Neuronal stem cell (in vitro differentiated cells): ENCODE results near the gene MOBP.

ENCODE experiments used
- DNase-seq: peaks from one replicate; pipeline ENCODE4 v3.0.0-alpha.2; 2013; ENCODE audit warnings: low spot score
- H2AFZ ChIP-seq: one replicate; pipeline ENCODE4 v1.6.1; 2013; ENCODE audit warnings: mild to moderate bottlenecking, low read length, inconsistent platforms
- H2AK5ac ChIP-seq: 2 replicates; pipeline ENCODE4 v1.6.1; 2013; ENCODE audit warnings: low read depth, mild to moderate bottlenecking, inconsistent platforms, low read length, moderate library complexity, mixed read lengths
- H2BK120ac ChIP-seq: 2 replicates; pipeline ENCODE4 v1.6.1; 2013; ENCODE audit warnings: low read depth, mild to moderate bottlenecking, inconsistent platforms, low read length, moderate library complexity, mixed read lengths
- H2BK12ac ChIP-seq: one replicate; pipeline ENCODE4 v1.6.1; 2013; ENCODE audit warnings: low read length, inconsistent platforms
- H2BK15ac ChIP-seq: 2 replicates; pipeline ENCODE4 v1.6.1; 2013; ENCODE audit warnings: mild to moderate bottlenecking, low read length, inconsistent platforms, mixed read lengths
- H2BK5ac ChIP-seq: one replicate; pipeline ENCODE4 v1.6.1; 2013; ENCODE audit warnings: inconsistent platforms, mild to moderate bottlenecking, low read length, moderate library complexity
- H3K14ac ChIP-seq: one replicate; pipeline ENCODE4 v1.6.1; 2013; ENCODE audit warnings: low read length, inconsistent platforms
- H3K18ac ChIP-seq: 2 replicates; pipeline ENCODE4 v1.6.1; 2013; ENCODE audit warnings: low read length, inconsistent platforms
- H3K23ac ChIP-seq: 2 replicates; pipeline ENCODE4 v1.6.1; 2013; ENCODE audit warnings: low read depth, mild to moderate bottlenecking, mixed read lengths, low read length, inconsistent platforms; ENCODE audit not compliant: poor library complexity
- H3K27ac ChIP-seq: replicated peaks from 3 replicates; pipeline ENCODE4 v1.5.1; 2013; ENCODE audit warnings: low read length, inconsistent platforms
- H3K27me3 ChIP-seq, 3 experiments: 2 replicates each; pipeline ENCODE4 v1.6.1; 2013; ENCODE audit warnings: low read length in 3 of 3, mild to moderate bottlenecking in 2 of 3, inconsistent platforms in 1 of 3, low read depth in 1 of 3, mixed read lengths in 1 of 3, moderate library complexity in 1 of 3; ENCODE audit not compliant: control insufficient read depth in 3 of 3, insufficient read depth in 3 of 3
- H3K36me3 ChIP-seq, 2 donors: replicated peaks in 1 of 2; 2 replicates each; pipeline ENCODE4 v1.6.1; 2013; ENCODE audit warnings: low read length in 2 of 2; ENCODE audit not compliant: control insufficient read depth in 2 of 2, insufficient read depth in 2 of 2
- H3K4ac ChIP-seq: 2 replicates; pipeline ENCODE4 v1.6.1; 2013; ENCODE audit warnings: inconsistent platforms, mild to moderate bottlenecking, low read length, moderate library complexity
- H3K4me1 ChIP-seq, 2 donors: 1 replicate in 1 of 2; 2 replicates in 1 of 2; pipeline ENCODE4 v1.6.1; 2013; ENCODE audit warnings: low read length in 2 of 2, low read depth in 1 of 2; ENCODE audit not compliant: control insufficient read depth in 2 of 2, insufficient read depth in 1 of 2
- H3K4me2 ChIP-seq: one replicate; pipeline ENCODE4 v1.6.1; 2013; ENCODE audit warnings: mild to moderate bottlenecking, low read length, inconsistent platforms; ENCODE audit not compliant: insufficient read depth, poor library complexity, severe bottlenecking
- H3K4me3 ChIP-seq, 2 donors: 2 replicates each; pipeline ENCODE4 v1.5.1; 2013; ENCODE audit warnings: low read length in 2 of 2, mild to moderate bottlenecking in 2 of 2, inconsistent platforms in 1 of 2, moderate library complexity in 1 of 2
- H3K79me1 ChIP-seq: one replicate; pipeline ENCODE4 v1.6.1; 2013; ENCODE audit warnings: low read depth, mild to moderate bottlenecking, inconsistent platforms, low read length, moderate library complexity
- H3K9ac ChIP-seq: one replicate; pipeline ENCODE4 v1.6.1; 2013; ENCODE audit warnings: mild to moderate bottlenecking, low read depth, low read length, inconsistent platforms; ENCODE audit not compliant: poor library complexity
- H3K9me3 ChIP-seq, 2 donors: replicated peaks in 1 of 2; 2 replicates each; pipeline versions ENCODE3 to v1.6.1; 2013; ENCODE audit warnings: low read length in 2 of 2, mild to moderate bottlenecking in 2 of 2, inconsistent platforms in 1 of 2, low read depth in 1 of 2, mixed read lengths in 1 of 2, moderate library complexity in 1 of 2; ENCODE audit not compliant: control insufficient read depth in 2 of 2, insufficient read depth in 1 of 2
- H4K8ac ChIP-seq: one replicate; pipeline ENCODE4 v1.6.1; 2013; ENCODE audit warnings: low read depth, mild to moderate bottlenecking, inconsistent platforms, low read length, moderate library complexity
- H4K91ac ChIP-seq: one replicate; pipeline ENCODE4 v1.6.1; 2013; ENCODE audit warnings: low read length, low read depth, mild to moderate bottlenecking, inconsistent platforms; ENCODE audit not compliant: poor library complexity
- WGBS, 2 donors: extraction: QIAGEN DNeasy Blood & Tissue Kit; methylation state at CpG; one replicate each; pipeline ENCODE4 v1.1.7; 2013; ENCODE audit warnings: missing lambda C conversion rate in 2 of 2, mixed read lengths in 1 of 2; ENCODE audit not compliant: insufficient read length in 2 of 2, insufficient replicate concordance in 1 of 2; ENCODE audit errors: extremely low coverage in 2 of 2; 5-methylcytosine and 5-hydroxymethylcytosine counted together

Gene MOBP

GRCh38 chr3:39476783-39477182 lies 9.3 kb downstream of the MOBP start:
- Histone ChIP-seq H4K91ac (no peak overlapping the region), H3K23ac (no peak overlapping the region), H3K36me3 (no peaks in the 10 kb centered on the region), H2AK5ac (no peak overlapping the region), H3K14ac (no peak overlapping the region), H2AFZ (no peak overlapping the region), H3K9me3 (no peaks in the 10 kb centered on the region), H2BK120ac (no peak overlapping the region), H3K9ac (no peak overlapping the region), H3K79me1 (no peaks in the 10 kb centered on the region), H3K27ac (no peak overlapping the region), H3K4me1 (no peaks in the 10 kb centered on the region), H3K4me2 (no peak overlapping the region), H3K27me3 (no peaks in the 10 kb centered on the region), H2BK12ac (no peak overlapping the region), H3K18ac (no peak overlapping the region), H3K4me3 (no peak overlapping the region), H2BK5ac (no peak overlapping the region), H4K8ac (no peak overlapping the region), H3K4ac (no peak overlapping the region), H2BK15ac (no peak overlapping the region)
- no peak for DNase-seq

- Histone ChIP-seq H4K91ac (no peak overlapping the region), H3K23ac (no peak overlapping the region), H3K4me3 (no peak overlapping the region), H3K18ac (no peak overlapping the region), H4K8ac (no peak overlapping the region), H3K4me1 (no peaks in the 10 kb centered on the region), H3K27me3 (no peaks in the 10 kb centered on the region), H2BK5ac (no peak overlapping the region), H3K4ac (no peak overlapping the region), H3K4me2 (no peak overlapping the region), H3K27ac (no peak overlapping the region), H3K36me3 (no peaks in the 10 kb centered on the region), H3K14ac (no peak overlapping the region), H2BK15ac (no peak overlapping the region), H3K79me1 (no peaks in the 10 kb centered on the region), H2AK5ac (no peak overlapping the region), H2AFZ (no peak overlapping the region), H2BK120ac (no peak overlapping the region), H3K9me3 (no peaks in the 10 kb centered on the region), H2BK12ac (no peak overlapping the region), H3K9ac (no peak overlapping the region)
- no peak for DNase-seq
- no CpG with 5 or more reads among the region's 1 CpG for WGBS, 2 donors
Observed at GRCh38 chr3:39478226-39478625, 10.7 kb downstream of the MOBP start.

GRCh38 chr3:39479701-39480414 lies 12.4 kb downstream of the MOBP start:
- Histone ChIP-seq H3K4me3 (no peak overlapping the region), H4K8ac (no peak overlapping the region), H2BK12ac (no peak overlapping the region), H3K4me1 (no peaks in the 10 kb centered on the region), H2BK5ac (no peak overlapping the region), H2BK15ac (no peak overlapping the region), H2AFZ (no peak overlapping the region), H3K9ac (no peak overlapping the region), H3K36me3 (no peaks in the 10 kb centered on the region), H3K4me2 (no peak overlapping the region), H2BK120ac (no peak overlapping the region), H3K27me3 (no peaks in the 10 kb centered on the region), H3K79me1 (no peaks in the 10 kb centered on the region), H3K27ac (no peak overlapping the region), H3K14ac (no peak overlapping the region), H3K18ac (no peak overlapping the region), H3K9me3 (no peaks in the 10 kb centered on the region), H2AK5ac (no peak overlapping the region), H3K4ac (no peak overlapping the region), H3K23ac (no peak overlapping the region), H4K91ac (no peak overlapping the region)
- WGBS, 2 donors, result no CpG with 5 or more reads among the region's 7 CpGs
- DNase-seq, result no peak

- Histone ChIP-seq H2BK15ac (no peak overlapping the region), H3K36me3 (no peaks in the 10 kb centered on the region), H3K27me3 (no peaks in the 10 kb centered on the region), H3K9ac (no peak overlapping the region), H2BK120ac (no peak overlapping the region), H3K9me3 (no peaks in the 10 kb centered on the region), H3K14ac (no peak overlapping the region), H3K27ac (no peak overlapping the region), H3K23ac (no peak overlapping the region), H4K8ac (no peak overlapping the region), H2BK5ac (no peak overlapping the region), H3K4ac (no peak overlapping the region), H3K4me2 (no peak overlapping the region), H3K18ac (peak overlapping the region; percentile 42), H2AFZ (no peak overlapping the region), H3K79me1 (no peaks in the 10 kb centered on the region), H4K91ac (no peak overlapping the region), H3K4me3 (no peak overlapping the region), H2BK12ac (no peak overlapping the region), H3K4me1 (peaks cover 0 to 2% of the 10 kb centered on the region in 2 donors), H2AK5ac (no peak overlapping the region)
- DNase-seq, result no peak
- no CpG with 5 or more reads among the region's 8 CpGs for WGBS, 2 donors
Observed at GRCh38 chr3:39485547-39485946, 18.1 kb downstream of the MOBP start.
